CMK (cell line): ENCODE data around the gene RNMT.
"Not testable (repeated sequence)": the region's sequence is repeated elsewhere in the genome, so short reads cannot be mapped to it uniquely, and the experiment has no call there.

Experiments
- DNase-seq: peaks from one replicate; pipeline ENCODE4 v3.0.0-alpha.2; 2010; ENCODE audit warnings: low read depth

RNMT gene

DNA sequence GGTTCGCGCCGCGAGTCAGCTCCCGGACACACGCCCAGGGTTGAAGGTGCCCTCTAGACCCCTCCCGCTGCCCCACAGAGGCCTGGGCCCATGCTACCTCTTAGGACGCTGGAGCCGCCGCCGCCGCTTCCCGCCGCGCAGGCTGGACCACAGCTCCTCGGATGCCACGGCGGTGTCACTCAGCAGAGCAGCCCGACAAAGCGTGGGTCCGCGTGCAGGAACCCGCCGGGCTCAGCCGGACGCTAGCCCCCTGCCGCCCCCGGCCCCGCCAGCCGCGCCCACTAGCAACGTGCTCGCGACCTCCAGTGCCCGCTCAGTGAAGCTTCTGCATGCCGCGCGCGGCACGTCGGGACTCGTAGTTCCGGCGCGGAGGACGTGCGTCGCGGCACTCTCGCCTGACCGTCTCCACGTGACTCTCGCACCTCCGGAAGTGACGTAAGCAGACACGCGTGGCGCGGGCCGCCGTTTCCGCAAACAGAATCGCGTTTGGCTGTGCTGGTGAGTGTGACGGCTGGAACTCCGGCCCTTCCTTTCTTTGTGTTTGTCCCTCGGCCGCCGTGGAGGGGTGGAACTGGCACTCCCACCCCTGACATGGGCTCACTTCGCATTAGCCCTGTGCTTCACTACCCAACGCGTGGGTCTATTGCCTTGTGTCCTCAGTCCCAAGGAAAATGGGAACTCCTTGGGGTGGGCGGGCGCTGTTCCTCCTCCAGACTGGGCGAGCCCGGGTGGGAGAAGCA, at the start of gene RNMT, which contains the start of gene FAM210A:
RNMT (plus strand) TSS at position 442 of the 740 bp plus-strand sequence. CDS start 4,845 bp downstream, outside the sequence.
FAM210A (minus strand) TSS at position 327 of the 740 bp plus-strand sequence. CDS start 44,481 bp downstream, outside the sequence.
- DNase-seq = peak; percentile 83

GRCh38 chr18:13677350-13677749, 49.1 kb upstream of the RNMT start:
- not testable (repeated sequence) for DNase-seq

- DNase-seq = no peak
Measured at GRCh38 chr18:13680612-13681011, 45.9 kb upstream of the RNMT start.

GRCh38 chr18:13681701-13682100, 44.8 kb upstream of the RNMT start:
- DNase-seq = no peak

DNA sequence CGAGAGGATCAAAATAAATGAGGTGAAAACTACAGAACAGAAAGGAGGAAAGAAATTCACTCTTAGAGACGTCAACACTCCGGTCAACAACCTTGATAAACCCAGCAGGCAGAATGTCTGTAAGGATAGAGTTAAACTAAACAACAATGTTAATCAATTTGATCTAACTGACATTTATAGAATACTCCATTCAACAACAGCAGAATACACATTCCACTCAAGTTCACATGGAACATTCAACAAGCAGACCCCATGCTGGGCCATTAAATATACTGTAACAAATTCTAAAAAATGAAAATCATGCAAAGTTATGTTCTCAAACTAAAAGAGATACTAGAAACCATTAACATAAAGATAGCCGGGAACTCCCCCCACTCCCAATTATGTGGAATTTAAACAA, 41.9 kb upstream of the RNMT start:
- no peak for DNase-seq

DNA sequence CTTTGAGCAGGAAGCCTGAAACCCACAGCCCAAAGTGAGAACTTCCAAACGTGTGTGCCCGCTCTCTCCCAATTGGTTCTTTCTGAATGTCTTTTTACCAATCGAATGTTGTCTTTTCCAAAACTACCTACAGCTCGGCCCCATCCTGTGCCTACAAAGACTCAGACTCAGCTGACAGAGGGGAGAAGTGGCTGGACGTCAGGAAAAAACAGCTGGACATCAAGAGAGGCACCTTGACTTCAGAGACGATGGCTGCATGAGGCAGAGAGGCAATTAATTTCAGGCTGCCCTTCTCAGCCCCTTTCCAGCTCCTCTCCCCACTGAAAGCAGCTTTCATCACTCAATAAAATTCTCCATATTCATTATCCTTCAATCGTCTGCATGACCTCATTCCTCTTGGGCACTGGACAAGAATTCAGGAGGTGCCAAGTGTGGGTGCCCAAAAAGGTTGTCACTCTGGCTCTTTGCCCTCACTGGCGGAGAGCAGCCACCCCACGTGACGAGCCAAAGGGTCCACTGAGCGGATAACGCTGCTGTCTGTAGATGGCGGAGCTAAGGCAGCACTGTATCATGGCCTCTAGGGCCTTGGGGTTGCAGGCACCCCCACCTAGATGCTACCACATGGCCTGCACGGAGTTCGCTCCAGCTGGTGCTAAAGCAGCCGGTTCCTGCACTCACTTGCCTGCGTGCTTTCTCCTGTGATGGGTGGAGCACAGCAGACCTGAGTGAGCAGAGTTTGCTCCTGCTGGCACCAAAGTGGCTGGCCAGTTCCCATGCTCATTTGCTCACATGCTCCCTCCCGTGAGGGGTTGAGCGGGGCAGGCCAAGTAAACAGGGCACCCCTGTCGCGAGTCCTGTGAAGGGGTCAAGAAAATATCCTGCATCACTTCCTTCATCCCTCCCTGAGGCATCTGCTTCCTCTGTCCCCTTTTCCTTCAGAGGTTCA, 38.0 kb upstream of the RNMT start:
- DNase-seq = no peak

GRCh38 chr18:13690060-13690459, 36.4 kb upstream of the RNMT start:
- not testable (repeated sequence) for DNase-seq

DNA sequence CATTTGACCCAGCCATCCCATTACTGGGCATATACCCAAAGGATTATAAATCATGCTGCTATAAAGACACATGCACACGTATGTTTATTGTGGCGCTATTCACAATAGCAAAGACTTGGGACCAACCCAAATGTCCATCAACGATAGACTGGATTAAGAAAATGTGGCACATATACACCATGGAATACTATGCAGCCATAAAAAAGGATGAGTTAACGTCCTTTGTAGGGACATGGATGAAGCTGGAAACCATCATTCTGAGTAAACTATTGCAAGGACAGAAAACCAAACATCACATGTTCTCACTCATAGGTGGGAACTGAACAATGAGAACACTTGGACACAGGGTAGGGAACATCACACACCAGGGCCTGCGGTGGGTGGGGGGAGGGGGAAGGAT, 31.1 kb upstream of the RNMT start:
- not testable (repeated sequence) for DNase-seq

DNA sequence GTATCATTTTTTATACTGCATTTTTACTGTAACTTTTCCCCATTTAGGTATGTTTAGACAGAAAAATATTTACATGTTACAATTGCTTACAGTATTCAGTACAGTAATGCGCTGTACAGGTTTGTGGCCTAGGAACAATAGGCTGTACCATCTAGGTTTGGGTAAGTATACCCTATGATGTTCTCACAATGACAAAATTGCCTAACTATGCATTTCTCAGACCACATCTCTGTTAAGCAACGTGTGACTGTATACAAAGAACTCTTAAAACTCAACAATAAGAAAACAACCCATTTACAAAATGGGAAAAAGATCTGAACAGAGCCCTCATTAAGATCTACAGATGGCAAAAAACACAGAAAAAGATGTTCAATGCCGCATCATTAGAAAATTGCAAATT, 29.5 kb upstream of the RNMT start:
- no peak for DNase-seq

DNA sequence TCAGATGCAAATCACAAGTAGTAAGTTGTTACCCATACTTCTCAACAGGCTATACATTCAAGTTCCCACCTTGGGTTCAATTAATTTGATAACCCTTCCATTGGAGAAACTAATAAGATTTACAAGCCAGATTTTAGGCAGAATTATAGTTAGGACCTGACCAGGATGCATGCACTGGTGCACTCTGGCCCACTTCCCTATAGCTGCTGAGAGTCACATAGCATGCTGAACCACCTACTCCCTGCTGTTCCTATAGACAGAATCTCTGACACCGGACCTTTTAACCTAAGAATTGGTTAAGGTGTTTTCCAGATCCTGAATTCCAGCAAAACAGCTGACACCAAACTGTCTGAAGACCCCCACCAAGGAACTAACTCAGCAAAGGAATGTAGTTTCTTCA, 26.3 kb upstream of the RNMT start:
- no peak for DNase-seq

- no peak for DNase-seq
Measured at GRCh38 chr18:13703899-13704298, 22.6 kb upstream of the RNMT start.

DNA sequence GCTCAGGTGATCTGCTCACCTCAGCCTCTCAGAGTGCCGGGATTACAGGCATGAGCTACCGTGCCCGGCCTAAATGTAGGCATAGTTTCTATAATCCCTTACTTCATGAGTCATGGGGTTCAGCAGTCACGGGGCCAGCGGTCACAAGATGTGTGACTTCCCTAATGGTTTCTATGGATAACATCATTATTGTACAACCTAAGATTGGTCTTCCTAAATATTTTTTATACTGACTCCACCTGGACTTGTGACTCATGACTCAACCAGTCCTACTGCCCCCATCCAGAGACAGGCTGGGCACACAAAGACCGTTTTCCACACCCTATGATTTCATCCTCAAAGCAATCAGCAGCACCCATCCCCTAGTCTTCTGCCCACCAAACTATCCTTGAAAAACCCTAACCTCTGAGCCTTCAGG, 16.1 kb upstream of the RNMT start:
- DNase-seq = no peak

DNA sequence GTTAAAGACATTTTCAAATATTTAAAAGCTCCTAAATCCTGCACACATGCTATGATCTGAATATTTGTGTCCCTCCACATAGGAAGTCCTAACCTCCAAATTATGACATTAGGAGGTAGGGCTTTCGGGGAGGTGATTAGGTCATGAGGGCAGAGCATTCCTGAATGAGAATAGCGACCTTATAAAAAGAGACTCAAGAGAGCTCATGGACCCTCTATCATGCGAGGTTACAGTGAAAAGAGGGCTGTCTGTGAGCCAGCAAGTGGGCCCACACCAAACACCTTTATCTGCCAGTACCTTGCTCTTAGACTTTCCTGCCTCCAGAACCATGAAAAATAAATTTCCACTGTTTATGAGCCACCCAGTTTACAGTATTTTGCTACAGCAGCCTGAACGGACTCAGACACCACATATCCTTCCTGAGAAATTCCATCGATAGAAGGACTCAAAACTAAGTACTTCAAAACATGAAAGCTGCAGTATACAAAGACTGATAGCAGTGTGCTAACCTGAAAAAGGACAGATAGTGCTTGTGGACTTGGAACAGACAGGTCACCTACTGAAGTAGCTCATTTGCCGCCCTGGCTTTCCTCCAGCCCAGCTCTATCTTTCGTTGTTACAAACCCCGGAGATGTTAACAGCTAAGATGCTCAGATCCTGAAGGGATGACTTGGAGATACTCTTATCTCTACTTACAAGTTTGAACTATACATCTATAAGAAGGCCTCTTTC, 13.9 kb upstream of the RNMT start:
- DNase-seq = no peak

DNA sequence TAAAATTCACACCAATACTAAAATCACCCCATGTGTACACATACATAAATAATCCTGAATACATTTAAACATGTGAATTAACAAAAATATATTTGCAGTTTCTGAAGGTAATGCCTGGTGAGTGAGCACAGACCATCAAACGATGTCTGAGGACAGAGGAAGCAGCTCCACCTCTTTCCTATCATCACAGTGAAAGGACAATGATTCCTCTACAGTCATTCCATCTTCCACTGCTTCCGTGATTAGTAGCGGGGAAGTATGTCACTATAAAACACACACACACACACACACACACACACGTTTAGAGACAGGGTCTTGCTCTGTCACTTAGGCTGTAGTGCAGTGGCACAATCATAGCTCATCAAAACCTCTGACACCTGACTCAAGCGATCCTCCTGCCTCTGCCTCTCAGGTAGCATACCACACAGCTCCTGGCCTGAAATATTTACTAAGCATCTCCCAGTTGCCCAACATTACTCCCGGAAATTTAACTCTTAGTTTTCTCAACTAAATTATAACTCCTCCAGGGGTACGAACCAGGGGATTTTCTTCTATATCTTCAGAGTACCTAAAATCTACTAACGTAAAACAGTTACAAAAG, 12.9 kb upstream of the RNMT start:
- no peak for DNase-seq

- no peak for DNase-seq
Measured at GRCh38 chr18:13715330-13715729, 11.1 kb upstream of the RNMT start.

DNA sequence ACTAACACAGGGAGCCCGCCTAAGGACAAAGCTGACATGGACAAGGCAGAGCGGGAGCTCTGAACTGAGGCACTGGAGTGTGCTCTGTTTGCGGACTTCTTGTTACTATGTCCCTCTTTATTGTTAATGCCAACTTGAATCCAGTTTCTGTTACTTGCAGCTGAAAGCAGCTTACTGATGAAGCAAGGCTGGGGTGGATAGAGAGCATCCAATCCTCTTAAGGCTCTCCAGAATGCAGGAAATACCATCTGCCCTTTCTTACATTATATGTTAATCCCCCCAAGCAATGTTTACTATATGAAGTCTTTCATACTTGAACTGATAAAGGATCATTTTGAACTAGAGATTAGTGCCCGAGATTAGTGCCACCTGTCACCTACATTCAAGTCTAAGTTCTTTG, 9.6 kb upstream of the RNMT start:
- no peak for DNase-seq

- DNase-seq = no peak
Measured at GRCh38 chr18:13720123-13720522, 6.3 kb upstream of the RNMT start.

DNA sequence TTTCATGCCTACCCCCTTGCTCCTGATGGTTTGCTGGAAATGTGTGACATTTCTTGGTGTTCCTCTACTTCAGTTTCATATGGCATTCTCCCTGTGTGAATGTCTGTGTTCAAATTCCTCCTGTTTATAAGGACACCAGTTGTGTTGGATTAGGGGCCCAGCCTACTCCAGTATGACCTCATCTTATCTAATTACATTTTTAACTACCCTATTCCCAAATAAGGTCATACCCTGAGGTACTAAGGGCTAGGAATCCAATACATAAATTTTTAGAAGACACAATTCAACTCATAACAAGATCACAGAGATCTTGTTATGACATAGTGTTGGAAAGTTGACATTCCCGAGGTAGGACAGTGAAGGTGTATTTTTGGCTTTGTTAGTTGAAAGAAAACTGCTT, 5.6 kb upstream of the RNMT start:
- DNase-seq = no peak

GRCh38 chr18:13725566-13726231, 774 bp upstream of the RNMT start:
- DNase-seq = no peak

- peak; percentile 5 for DNase-seq
Measured at GRCh38 chr18:13726972-13727331, 479 bp downstream of the RNMT start.

DNA sequence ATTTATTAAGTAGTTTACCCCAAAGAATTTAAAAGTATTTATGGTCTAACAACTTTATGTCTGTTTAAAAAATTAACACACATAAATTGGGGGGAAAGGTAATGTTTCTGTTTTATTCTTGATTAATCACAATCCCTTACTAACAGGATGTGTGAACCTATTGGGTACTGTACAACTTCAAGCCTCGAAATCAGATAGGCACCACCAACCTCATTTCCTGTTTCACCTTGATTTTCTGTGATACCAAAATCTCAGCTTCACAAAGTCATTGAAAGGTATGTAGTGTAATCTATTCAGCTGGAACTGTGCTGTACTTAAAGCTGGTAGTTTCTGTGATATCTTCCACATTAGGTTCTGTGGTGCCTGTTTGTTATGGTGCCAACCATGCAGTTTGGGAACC, 4.0 kb downstream of the RNMT start:
- DNase-seq = no peak
